ENCODE measurements around the gene ACAA1. TPM values are rescaled to one million over a fixed set of nuclear protein-coding genes. Genes with fewer than 3 reads are reported as not detected.

The ACAA1 gene
- total and polyA plus RNA-seq, 2 of the 13 experiments (the other 11 are each of a cell fraction or from before 2014, with no cell fraction given), result 60.8 to 188 TPM

- no peak for TF ChIP-seq NR3C1 (CRISPR knock-in tag; IDR thresholded peaks at IDR 0.05)
- TF ChIP-seq JUN (CRISPR knock-in tag; IDR thresholded peaks at IDR 0.05), result no peak
- TF ChIP-seq, protein P1, sequence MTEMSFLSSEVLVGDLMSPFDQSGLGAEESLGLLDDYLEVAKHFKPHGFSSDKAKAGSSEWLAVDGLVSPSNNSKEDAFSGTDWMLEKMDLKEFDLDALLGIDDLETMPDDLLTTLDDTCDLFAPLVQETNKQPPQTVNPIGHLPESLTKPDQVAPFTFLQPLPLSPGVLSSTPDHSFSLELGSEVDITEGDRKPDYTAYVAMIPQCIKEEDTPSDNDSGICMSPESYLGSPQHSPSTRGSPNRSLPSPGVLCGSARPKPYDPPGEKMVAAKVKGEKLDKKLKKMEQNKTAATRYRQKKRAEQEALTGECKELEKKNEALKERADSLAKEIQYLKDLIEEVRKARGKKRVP (CRISPR knock-in tag; IDR thresholded peaks at IDR 0.05), result no peak
Measured at GRCh38 chr3:38177181-38177580, 40.3 kb upstream of the ACAA1 start (continued).

DNA sequence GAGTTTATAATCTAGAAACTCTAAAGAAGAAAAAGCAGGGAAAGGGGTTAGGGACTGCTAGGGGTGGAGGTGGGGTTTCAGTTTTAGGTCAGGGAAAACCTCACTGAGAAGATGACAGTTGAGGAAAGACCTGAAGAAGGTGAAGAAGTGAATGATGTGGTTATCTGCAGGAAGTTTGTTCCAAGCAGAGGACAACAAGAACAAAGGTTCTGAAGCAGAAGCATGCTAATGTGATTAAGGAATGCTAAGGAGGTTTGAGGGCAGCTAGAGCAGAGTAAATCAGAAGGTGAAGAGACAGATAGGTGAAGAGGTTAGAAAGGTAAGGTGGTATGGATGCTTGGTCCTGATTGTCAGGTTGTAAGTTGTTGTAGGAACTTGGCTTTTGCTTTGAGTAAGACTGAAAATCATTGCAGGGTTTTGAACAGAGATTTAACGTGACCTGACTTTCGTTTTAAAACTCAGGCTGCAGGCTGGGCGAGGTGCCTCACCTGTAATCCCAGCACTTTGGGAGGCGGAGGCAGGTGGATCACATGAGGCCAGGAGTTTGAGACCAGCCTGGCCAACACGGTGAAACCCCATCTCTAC is 37.0 kb upstream of the ACAA1 start:
- 96% methylated on average over 5 of the region's 5 CpGs for WGBS (ENCODE audit: low lambda C conversion rate)
- H3K4me1 ChIP-seq (ENCODE audit: insufficient read depth, low read length), result peaks cover 25% of the 10 kb centered on the region
- peaks cover 17% of the 10 kb centered on the region for H4K20me1 ChIP-seq (ENCODE audit: insufficient read depth, low read length)
- ChIA-PET CTCF (ENCODE audit: low intra/inter-chr PET ratio, low total read pairs) (no interaction called here), POLR2A (no interaction called here)
- peaks cover 92% of the 10 kb centered on the region for H3K79me2 ChIP-seq (ENCODE audit: insufficient read depth, low read length)
- no peak overlapping the region for H3K9ac ChIP-seq (ENCODE audit: insufficient read depth, low read depth, low read length)
- DNase-seq (ENCODE audit: low spot score) (no peak), ATAC-seq (no peak), FAIRE-seq (no peak)
- no peaks in the 10 kb centered on the region for H3K27me3 ChIP-seq (ENCODE audit: control insufficient read depth in 1 of 2, insufficient read depth in 2 of 2, low read length in 2 of 2)
- H2AFZ ChIP-seq (ENCODE audit: low read length), result no peak overlapping the region
- BruUV-seq (replicated peaks), result no TSS peak
- no peak overlapping the region for H3K4me2 ChIP-seq (ENCODE audit: low read depth, low read length)
- peaks cover 0 to 2% of the 10 kb centered on the region in 2 experiments; a peak in 1 of 5 replicates for H3K36me3 ChIP-seq (replicated peaks in 1 of 2; ENCODE audit: control insufficient read depth in 1 of 2, insufficient read depth in 2 of 2, low read length in 2 of 2)
- H3K9me3 ChIP-seq (ENCODE audit: low read length), result no peaks in the 10 kb centered on the region
- H3K4me3 ChIP-seq (replicated peaks in 1 of 3; ENCODE audit: insufficient read depth in 1 of 3, low read depth in 2 of 3, low read length in 3 of 3), result no peak overlapping the region
- intact Hi-C loops (cut with micrococcal nuclease; ENCODE audit: unreplicated experiment) (no loop called here), in situ Hi-C loops (cut with HindIII; ENCODE audit: extremely low pct_ligation_motif_present, low pct_unique_long_range_greater_than_20kb) (no loop called here)
- no peak overlapping the region for H3K27ac ChIP-seq (ENCODE audit: extremely low read length, insufficient read depth, low read length)
- TF ChIP-seq MED8 (CRISPR knock-in tag; IDR thresholded peaks at IDR 0.05; ENCODE audit: insufficient replicate concordance) (no peak), TRAFD1 (CRISPR knock-in tag; IDR thresholded peaks at IDR 0.05; ENCODE audit: borderline replicate concordance) (no peak), BRD4 (CRISPR knock-in tag; IDR thresholded peaks at IDR 0.05) (no peak), PHF21A (CRISPR knock-in tag; IDR thresholded peaks at IDR 0.05) (no peak), STAG1 (CRISPR knock-in tag; IDR thresholded peaks at IDR 0.05) (no peak), THYN1 (CRISPR knock-in tag; IDR thresholded peaks at IDR 0.05; ENCODE audit: borderline replicate concordance, low read depth) (no peak), RXRA (CRISPR knock-in tag; IDR thresholded peaks at IDR 0.05) (no peak), MED13 (CRISPR knock-in tag; IDR thresholded peaks at IDR 0.05) (no peak), GABPA (IDR thresholded peaks at IDR 0.05; ENCODE audit: low read depth, low read length) (no peak), GABPA (CRISPR knock-in tag; IDR thresholded peaks at IDR 0.05; ENCODE audit: low read depth) (no peak), DMAP1 (CRISPR knock-in tag; IDR thresholded peaks at IDR 0.05) (no peak)
- TF ChIP-seq, protein P2, sequence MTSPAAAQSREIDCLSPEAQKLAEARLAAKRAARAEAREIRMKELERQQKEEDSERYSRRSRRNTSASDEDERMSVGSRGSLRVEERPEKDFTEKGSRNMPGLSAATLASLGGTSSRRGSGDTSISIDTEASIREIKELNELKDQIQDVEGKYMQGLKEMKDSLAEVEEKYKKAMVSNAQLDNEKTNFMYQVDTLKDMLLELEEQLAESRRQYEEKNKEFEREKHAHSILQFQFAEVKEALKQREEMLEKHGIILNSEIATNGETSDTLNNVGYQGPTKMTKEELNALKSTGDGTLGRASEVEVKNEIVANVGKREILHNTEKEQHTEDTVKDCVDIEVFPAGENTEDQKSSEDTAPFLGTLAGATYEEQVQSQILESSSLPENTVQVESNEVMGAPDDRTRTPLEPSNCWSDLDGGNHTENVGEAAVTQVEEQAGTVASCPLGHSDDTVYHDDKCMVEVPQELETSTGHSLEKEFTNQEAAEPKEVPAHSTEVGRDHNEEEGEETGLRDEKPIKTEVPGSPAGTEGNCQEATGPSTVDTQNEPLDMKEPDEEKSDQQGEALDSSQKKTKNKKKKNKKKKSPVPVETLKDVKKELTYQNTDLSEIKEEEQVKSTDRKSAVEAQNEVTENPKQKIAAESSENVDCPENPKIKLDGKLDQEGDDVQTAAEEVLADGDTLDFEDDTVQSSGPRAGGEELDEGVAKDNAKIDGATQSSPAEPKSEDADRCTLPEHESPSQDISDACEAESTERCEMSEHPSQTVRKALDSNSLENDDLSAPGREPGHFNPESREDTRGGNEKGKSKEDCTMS (CRISPR knock-in tag; conservative IDR thresholded peaks at IDR 0.05), result no peak
